ENCODE data around the gene IFT122.
A peak's percentile ranks its signal among the peaks of the same experiment; 100 is the strongest.
"Not testable (repeated sequence)": the region's sequence is repeated elsewhere in the genome, so short reads cannot be mapped to it uniquely, and the experiment has no call there.

IFT122 gene

GRCh38 chr3:129487183-129487867 is 47.3 kb downstream of the IFT122 start:
- Histone ChIP-seq H3K4me1 (peaks cover 9% of the 10 kb centered on the region), H3K9me3 (ENCODE audit: control insufficient read depth, low read length) (no peaks in the 10 kb centered on the region)

DNA sequence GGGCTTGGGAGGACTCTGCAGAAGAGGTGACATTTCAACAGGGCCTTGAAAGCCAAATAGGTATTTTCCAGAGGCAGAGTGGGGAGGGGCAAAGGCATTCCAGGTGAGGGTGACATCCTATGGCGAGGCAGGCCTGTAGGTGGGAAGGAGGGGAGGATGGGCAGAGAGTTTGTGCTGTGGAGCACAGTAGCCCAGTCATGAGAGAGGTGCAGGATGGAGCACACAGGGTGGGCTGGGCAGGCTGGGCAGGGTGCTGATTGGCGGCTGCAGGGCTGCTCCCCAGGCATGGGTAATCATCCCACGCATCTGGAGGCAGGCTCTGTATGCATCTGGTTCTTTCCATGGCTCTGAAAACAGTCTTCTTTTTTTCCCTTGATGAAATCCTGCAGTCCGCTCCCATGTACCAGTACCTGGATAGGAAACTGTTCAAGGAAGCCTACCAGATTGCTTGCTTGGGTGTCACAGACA is 47.9 kb downstream of the IFT122 start:
- H3K4me3 ChIP-seq (ENCODE audit: low read depth, low read length); H3K4me2 ChIP-seq (ENCODE audit: low read length); H3K9me3 ChIP-seq (ENCODE audit: control insufficient read depth, low read length); H3K27ac ChIP-seq; H3K4me1 ChIP-seq; H3K79me2 ChIP-seq; H3K27me3 ChIP-seq (ENCODE audit: control insufficient read depth, insufficient read depth, low read length); H2AFZ ChIP-seq; H3K9ac ChIP-seq; H3K36me3 ChIP-seq (ENCODE audit: control insufficient read depth, insufficient read depth, low read length): not testable (repeated sequence)

More at GRCh38 chr3:129487183-129487867, 47.3 kb downstream of the IFT122 start:
- no peaks in the 10 kb centered on the region for H3K27me3 ChIP-seq (ENCODE audit: control insufficient read depth, insufficient read depth, low read length)
- H3K79me2 ChIP-seq: no peaks in the 10 kb centered on the region
- no peak overlapping the region for H3K9ac ChIP-seq
- H3K36me3 ChIP-seq (ENCODE audit: control insufficient read depth, insufficient read depth, low read length): no peaks in the 10 kb centered on the region
- H3K4me2 ChIP-seq (ENCODE audit: low read length): no peak overlapping the region
- H2AFZ ChIP-seq: no peak overlapping the region
- no peak overlapping the region for H3K27ac ChIP-seq
- no peak overlapping the region for H3K4me3 ChIP-seq (ENCODE audit: low read depth, low read length)
- no peak for TF ChIP-seq CTCF (IDR thresholded peaks at IDR 0.05)

DNA sequence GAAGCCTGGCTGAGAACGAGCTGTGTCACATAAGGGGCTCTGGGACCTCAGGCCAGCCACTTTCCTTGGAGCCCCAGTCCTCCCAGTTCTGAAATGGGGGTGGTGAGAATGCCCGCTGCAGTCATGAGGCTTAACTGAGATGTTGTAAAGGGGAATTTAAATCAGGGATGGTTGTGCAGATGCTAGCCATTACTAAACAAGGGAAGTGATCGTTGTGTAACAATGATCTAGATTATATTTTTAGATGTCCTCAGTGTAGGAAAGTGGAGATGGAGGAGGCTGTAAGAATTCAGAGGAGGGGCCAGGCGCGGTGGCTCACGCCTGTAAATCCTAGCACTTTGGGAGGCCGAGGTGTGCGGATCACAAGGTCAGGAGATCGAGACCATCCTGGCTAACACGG is 49.2 kb downstream of the IFT122 start:
- H3K27ac ChIP-seq; H3K4me3 ChIP-seq (ENCODE audit: low read depth, low read length); H3K36me3 ChIP-seq (ENCODE audit: control insufficient read depth, insufficient read depth, low read length): not testable (repeated sequence)

DNA sequence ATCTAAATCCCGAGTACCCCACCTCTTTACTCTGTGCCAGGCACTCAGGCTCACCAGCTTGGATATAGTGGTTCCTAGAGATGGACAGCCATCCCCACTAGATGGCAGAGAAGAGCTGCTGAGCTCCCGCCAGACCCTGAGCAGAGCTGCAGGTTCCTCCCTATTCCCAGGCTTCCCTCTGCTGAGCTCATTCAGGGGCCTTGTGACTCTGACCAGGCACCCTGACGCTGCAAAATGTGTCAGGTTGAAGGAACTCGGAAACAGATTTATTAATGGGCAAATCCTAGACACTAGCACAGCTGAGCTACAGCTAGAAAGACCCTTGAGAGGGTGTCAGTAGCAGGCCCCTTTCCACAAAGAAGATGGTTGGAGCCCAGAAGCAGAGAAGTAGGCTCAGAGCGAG is 50.2 kb downstream of the IFT122 start:
- H3K27me3 ChIP-seq (ENCODE audit: control insufficient read depth, insufficient read depth, low read length): no peaks in the 10 kb centered on the region
- peak; percentile 79 for TF ChIP-seq CTCF (IDR thresholded peaks at IDR 0.05)
- H3K4me1 ChIP-seq: peaks cover 9% of the 10 kb centered on the region
- H3K4me2 ChIP-seq (ENCODE audit: low read length): no peak overlapping the region
- no peaks in the 10 kb centered on the region for H3K36me3 ChIP-seq (ENCODE audit: control insufficient read depth, insufficient read depth, low read length)
- no peak overlapping the region for H3K9ac ChIP-seq
- no peak overlapping the region for H3K27ac ChIP-seq
- H3K79me2 ChIP-seq: no peaks in the 10 kb centered on the region
- H3K4me3 ChIP-seq (ENCODE audit: low read depth, low read length): no peak overlapping the region
- no peak overlapping the region for H2AFZ ChIP-seq
- H3K9me3 ChIP-seq (ENCODE audit: control insufficient read depth, low read length): no peaks in the 10 kb centered on the region

More for the DNA sequence above, 49.2 kb downstream of the IFT122 start:
- H3K79me2 ChIP-seq; H3K9ac ChIP-seq; H3K9me3 ChIP-seq (ENCODE audit: control insufficient read depth, low read length); H3K4me1 ChIP-seq; H2AFZ ChIP-seq; H3K27me3 ChIP-seq (ENCODE audit: control insufficient read depth, insufficient read depth, low read length); H3K4me2 ChIP-seq (ENCODE audit: low read length): not testable (repeated sequence)

GRCh38 chr3:129491077-129491476 is 51.1 kb downstream of the IFT122 start:
- H3K4me3 ChIP-seq (ENCODE audit: low read depth, low read length); H3K9me3 ChIP-seq (ENCODE audit: control insufficient read depth, low read length); H3K79me2 ChIP-seq; H3K27ac ChIP-seq; H2AFZ ChIP-seq; H3K36me3 ChIP-seq (ENCODE audit: control insufficient read depth, insufficient read depth, low read length); H3K9ac ChIP-seq; H3K4me1 ChIP-seq; H3K27me3 ChIP-seq (ENCODE audit: control insufficient read depth, insufficient read depth, low read length); H3K4me2 ChIP-seq (ENCODE audit: low read length): not testable (repeated sequence)

DNA sequence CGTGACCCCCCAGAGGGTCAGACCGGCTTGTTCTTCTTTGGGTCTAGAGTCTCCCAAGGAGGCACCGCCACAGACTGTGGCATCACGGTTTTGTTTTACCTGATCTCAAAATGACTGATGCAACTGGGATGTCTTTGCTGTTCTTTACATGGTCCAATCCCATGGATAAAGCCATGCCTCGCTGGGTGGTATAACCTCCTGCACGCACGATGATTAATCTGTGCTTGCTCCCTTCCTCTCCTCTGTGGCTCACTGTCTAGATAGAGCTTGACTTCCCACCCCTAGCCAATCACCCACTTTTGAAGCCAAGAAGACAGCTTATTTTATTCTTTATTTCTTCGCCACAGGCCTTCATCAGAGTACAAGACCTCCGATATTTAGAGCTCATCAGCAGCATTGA is 51.8 kb downstream of the IFT122 start:
- Histone ChIP-seq H3K27ac (no peak overlapping the region), H3K9ac (no peak overlapping the region), H3K27me3 (ENCODE audit: control insufficient read depth, insufficient read depth, low read length) (no peaks in the 10 kb centered on the region), H3K4me2 (ENCODE audit: low read length) (no peak overlapping the region), H3K4me3 (ENCODE audit: low read depth, low read length) (no peak overlapping the region), H2AFZ (no peak overlapping the region), H3K36me3 (ENCODE audit: control insufficient read depth, insufficient read depth, low read length) (no peaks in the 10 kb centered on the region), H3K79me2 (no peaks in the 10 kb centered on the region), H3K9me3 (ENCODE audit: control insufficient read depth, low read length) (no peaks in the 10 kb centered on the region), H3K4me1 (no peaks in the 10 kb centered on the region)
- no peak for TF ChIP-seq CTCF (IDR thresholded peaks at IDR 0.05)

Data from parathyroid adenoma (tissue), 2 donors.